Measurements from ENCODE around the gene ANAPC5. TPM values are rescaled to one million over a fixed set of nuclear protein-coding genes. Genes with fewer than 3 reads are reported as not detected.

ANAPC5 gene
- total RNA-seq, 4 donors from 2014 or later = 54.4 to 116 (median 88.8) TPM

DNA sequence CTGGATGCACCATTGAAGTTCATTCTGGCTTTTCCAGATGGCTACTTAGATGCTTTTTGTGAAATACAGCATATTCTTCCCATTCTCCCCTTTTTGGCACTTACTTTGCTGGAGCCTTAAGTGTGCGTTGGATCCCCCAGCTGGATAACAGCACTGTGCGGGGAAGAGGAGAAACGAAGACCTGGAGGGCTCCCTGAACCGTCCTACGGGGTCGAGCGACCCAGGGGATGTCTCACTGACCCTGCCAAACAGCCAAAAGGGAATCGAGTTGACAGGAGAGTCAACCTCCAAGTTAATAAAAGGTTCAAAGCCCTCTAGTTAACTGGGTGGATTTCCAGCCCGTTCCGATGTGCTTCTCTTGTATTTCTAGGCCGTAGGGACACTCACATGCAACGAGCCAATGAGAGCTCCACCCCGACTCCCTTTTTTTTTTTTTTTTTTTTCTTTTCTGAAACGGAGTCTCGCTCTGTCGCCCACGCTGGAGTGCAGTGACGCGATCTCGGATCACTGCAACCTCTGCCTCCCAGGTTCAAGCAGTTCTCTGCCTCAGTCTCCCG is 54.7 kb downstream of the ANAPC5 start:
- DNase-seq = no peak
- intact Hi-C loops (cut with DNase I) = no loop called here
- TF ChIP-seq, protein P1, sequence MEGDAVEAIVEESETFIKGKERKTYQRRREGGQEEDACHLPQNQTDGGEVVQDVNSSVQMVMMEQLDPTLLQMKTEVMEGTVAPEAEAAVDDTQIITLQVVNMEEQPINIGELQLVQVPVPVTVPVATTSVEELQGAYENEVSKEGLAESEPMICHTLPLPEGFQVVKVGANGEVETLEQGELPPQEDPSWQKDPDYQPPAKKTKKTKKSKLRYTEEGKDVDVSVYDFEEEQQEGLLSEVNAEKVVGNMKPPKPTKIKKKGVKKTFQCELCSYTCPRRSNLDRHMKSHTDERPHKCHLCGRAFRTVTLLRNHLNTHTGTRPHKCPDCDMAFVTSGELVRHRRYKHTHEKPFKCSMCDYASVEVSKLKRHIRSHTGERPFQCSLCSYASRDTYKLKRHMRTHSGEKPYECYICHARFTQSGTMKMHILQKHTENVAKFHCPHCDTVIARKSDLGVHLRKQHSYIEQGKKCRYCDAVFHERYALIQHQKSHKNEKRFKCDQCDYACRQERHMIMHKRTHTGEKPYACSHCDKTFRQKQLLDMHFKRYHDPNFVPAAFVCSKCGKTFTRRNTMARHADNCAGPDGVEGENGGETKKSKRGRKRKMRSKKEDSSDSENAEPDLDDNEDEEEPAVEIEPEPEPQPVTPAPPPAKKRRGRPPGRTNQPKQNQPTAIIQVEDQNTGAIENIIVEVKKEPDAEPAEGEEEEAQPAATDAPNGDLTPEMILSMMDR (IDR thresholded peaks at IDR 0.05) = no peak
- no peak for TF ChIP-seq POLR2A (IDR thresholded peaks at IDR 0.05)
- Histone ChIP-seq H3K36me3 (peaks cover 0 to 6% (median 0%) of the 10 kb centered on the region in 3 donors), H3K4me3 (peak overlapping the region; percentile 76 to 100 (median 98)), H3K27me3 (no peaks in the 10 kb centered on the region), H3K27ac (peak overlapping the region; percentile 82 to 96 (median 94)), H3K9me3 (no peaks in the 10 kb centered on the region), H3K4me1 (peaks cover 10 to 44% (median 21%) of the 10 kb centered on the region in 3 donors)
- WGBS, 2 donors = 3 to 4% methylated on average over 13 to 18 of the region's 21 CpGs

- WGBS, 2 donors = 0 to 2% methylated on average over 1 to 11 of the region's 104 CpGs
- no peak for DNase-seq
- intact Hi-C loops (cut with DNase I) = no loop called here
- Histone ChIP-seq H3K36me3 (peaks cover 0 to 12% (median 0%) of the 10 kb centered on the region in 3 donors), H3K4me1 (peaks cover 10 to 44% (median 21%) of the 10 kb centered on the region in 3 donors), H3K27ac (peak within 1 kb of the TSS; percentile 88 to 96 (median 94)), H3K4me3 (peak within 1 kb of the TSS; percentile 76 to 100 (median 98)), H3K9me3 (no peaks in the 10 kb centered on the region), H3K27me3 (no peaks in the 10 kb centered on the region)
- TF ChIP-seq, protein P1 (IDR thresholded peaks at IDR 0.05) = peak in 1 of 6 experiments; percentile 9
- TF ChIP-seq POLR2A (IDR thresholded peaks at IDR 0.05) = peak in 3 of 4 donors; percentile 18 to 74 (median 23)
Observed at GRCh38 chr12:121296618-121297434, 55.4 kb downstream of the ANAPC5 start, which contains the start of gene CAMKK2. Gene CAMKK2, minus strand, starts transcription at chr12:121296709. Its CDS starts 22,183 bp downstream, at chr12:121274526.

GRCh38 chr12:121295746-121296617 is 56.2 kb downstream of the ANAPC5 start:
- H3K9me3 ChIP-seq = no peaks in the 10 kb centered on the region
- WGBS, 2 donors = 0% methylated on average over 7 of the region's 55 CpGs; no CpG with 5 or more reads in 1 of the 2 donors
- H3K4me1 ChIP-seq = peaks cover 10 to 44% (median 21%) of the 10 kb centered on the region in 3 donors
- H3K27ac ChIP-seq = peak overlapping the region; percentile 88 to 96 (median 94)
- no peak for DNase-seq
- intact Hi-C loops (cut with DNase I) = no loop called here
- peak overlapping the region; percentile 76 to 100 (median 98) for H3K4me3 ChIP-seq
- H3K36me3 ChIP-seq = peaks cover 0 to 21% (median 0%) of the 10 kb centered on the region in 3 donors
- TF ChIP-seq, protein P1 (IDR thresholded peaks at IDR 0.05) = no peak
- no peak for TF ChIP-seq POLR2A (IDR thresholded peaks at IDR 0.05)
- no peaks in the 10 kb centered on the region for H3K27me3 ChIP-seq

- peaks cover 10 to 44% (median 21%) of the 10 kb centered on the region in 3 donors for H3K4me1 ChIP-seq
- intact Hi-C loops (cut with DNase I) = no loop called here
- no peak for DNase-seq
Observed at GRCh38 chr12:121295116-121295745, 57.0 kb downstream of the ANAPC5 start.

More at GRCh38 chr12:121295116-121295745, 57.0 kb downstream of the ANAPC5 start:
- TF ChIP-seq, protein P1 (IDR thresholded peaks at IDR 0.05) = no peak
- TF ChIP-seq POLR2A (IDR thresholded peaks at IDR 0.05) = no peak
- Histone ChIP-seq H3K36me3 (peaks cover 0 to 28% (median 0%) of the 10 kb centered on the region in 3 donors), H3K4me3 (peak overlapping the region; percentile 76 to 100 (median 98)), H3K27me3 (no peaks in the 10 kb centered on the region), H3K9me3 (no peaks in the 10 kb centered on the region), H3K27ac (peak overlapping the region; percentile 88 to 96 (median 94))
- 27 to 57% methylated on average over 3 to 6 of the region's 7 CpGs for WGBS, 2 donors

Data from esophagus squamous epithelium (tissue), 5 donors.